HEK293 (cell line): ENCODE measurements around the gene TMEM41B.

ENCODE experiments used
- HOXC10 ChIP-seq: sonication (generic); formaldehyde crosslinking; IDR thresholded peaks from 2 replicates; pipeline ENCODE4 v1.8.1; 2023; ENCODE audit warnings: mild to moderate bottlenecking, missing genetic modification reagents
- YY1 ChIP-seq: fragments of 450-650 bp; formaldehyde crosslinking; IDR thresholded peaks from 2 replicates; pipeline ENCODE4 v1.5.1; 2018; ENCODE audit warnings: missing biosample characterization, missing genetic modification characterization
- ZNF16 ChIP-seq: fragments of 450-650 bp; formaldehyde crosslinking; IDR thresholded peaks from 2 replicates; pipeline ENCODE4 v1.5.1; 2016; ENCODE audit warnings: low read depth, missing biosample characterization, missing genetic modification characterization
- ZNF311 ChIP-seq: fragments of 450-650 bp; formaldehyde crosslinking; IDR thresholded peaks from 2 replicates; pipeline ENCODE4 v1.5.1; 2017; ENCODE audit warnings: missing biosample characterization, missing genetic modification characterization, borderline replicate concordance
- TF ChIP-seq, protein P1 (sequence below): fragments of 450-650 bp; formaldehyde crosslinking; IDR thresholded peaks from 2 replicates; pipeline ENCODE4 v1.5.1; 2016; ENCODE audit warnings: missing biosample characterization, missing genetic modification characterization

DNA sequence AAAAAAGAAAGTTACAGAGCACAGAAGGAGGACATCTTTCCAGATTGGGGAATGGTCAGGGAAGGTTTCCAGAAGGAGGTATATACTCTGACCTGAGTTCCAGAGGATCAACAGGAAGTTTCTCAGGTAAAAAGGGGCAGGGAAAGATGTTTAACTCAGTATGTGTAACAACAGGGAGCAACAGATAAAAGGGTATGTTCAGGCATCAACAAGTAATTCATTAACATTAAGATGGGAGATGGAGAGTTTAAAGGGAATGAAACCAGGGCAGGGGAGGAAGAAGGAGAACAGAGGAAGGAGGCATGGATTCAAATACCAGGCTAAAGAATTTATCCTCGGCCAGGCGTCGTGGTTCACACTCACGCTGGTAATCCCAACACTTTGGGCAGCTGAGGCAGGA, 46.7 kb downstream of the TMEM41B start:
- no peak for TF ChIP-seq ZNF311 (tag by site-specific recombination)
- no peak for TF ChIP-seq HOXC10 (CRISPR knock-in tag)
- no peak for TF ChIP-seq YY1 (tag by site-specific recombination)
- no peak for TF ChIP-seq ZNF16
- TF ChIP-seq, protein P1, sequence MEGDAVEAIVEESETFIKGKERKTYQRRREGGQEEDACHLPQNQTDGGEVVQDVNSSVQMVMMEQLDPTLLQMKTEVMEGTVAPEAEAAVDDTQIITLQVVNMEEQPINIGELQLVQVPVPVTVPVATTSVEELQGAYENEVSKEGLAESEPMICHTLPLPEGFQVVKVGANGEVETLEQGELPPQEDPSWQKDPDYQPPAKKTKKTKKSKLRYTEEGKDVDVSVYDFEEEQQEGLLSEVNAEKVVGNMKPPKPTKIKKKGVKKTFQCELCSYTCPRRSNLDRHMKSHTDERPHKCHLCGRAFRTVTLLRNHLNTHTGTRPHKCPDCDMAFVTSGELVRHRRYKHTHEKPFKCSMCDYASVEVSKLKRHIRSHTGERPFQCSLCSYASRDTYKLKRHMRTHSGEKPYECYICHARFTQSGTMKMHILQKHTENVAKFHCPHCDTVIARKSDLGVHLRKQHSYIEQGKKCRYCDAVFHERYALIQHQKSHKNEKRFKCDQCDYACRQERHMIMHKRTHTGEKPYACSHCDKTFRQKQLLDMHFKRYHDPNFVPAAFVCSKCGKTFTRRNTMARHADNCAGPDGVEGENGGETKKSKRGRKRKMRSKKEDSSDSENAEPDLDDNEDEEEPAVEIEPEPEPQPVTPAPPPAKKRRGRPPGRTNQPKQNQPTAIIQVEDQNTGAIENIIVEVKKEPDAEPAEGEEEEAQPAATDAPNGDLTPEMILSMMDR: no peak
